Measurements from ENCODE around the gene SEMA4D. TPM values are rescaled to one million over a fixed set of nuclear protein-coding genes. Genes with fewer than 3 reads are reported as not detected.

Gene SEMA4D
- total RNA-seq, 4 donors from 2014 or later, result 13.4 to 27.3 (median 24.8) TPM

DNA sequence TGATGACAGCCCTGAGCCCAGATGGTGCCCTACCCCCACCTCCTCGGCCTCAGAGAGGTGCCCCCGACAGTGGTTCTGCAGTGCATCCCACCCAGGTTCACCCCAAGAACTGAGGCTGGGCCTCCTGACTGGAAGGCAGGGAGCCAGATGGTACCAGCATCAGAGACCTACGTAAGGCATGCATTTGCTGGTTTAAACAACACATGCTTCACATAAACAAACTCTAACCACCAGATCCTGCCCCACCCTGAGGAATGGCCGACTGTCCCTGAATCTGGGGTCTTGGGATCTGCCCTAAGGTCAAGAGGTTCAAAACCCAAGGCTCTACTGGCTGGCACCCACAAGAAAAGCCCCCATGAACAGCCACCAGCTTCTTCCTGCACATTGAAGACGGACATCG, 106.3 kb downstream of the SEMA4D start:
- TF ChIP-seq, protein P1, sequence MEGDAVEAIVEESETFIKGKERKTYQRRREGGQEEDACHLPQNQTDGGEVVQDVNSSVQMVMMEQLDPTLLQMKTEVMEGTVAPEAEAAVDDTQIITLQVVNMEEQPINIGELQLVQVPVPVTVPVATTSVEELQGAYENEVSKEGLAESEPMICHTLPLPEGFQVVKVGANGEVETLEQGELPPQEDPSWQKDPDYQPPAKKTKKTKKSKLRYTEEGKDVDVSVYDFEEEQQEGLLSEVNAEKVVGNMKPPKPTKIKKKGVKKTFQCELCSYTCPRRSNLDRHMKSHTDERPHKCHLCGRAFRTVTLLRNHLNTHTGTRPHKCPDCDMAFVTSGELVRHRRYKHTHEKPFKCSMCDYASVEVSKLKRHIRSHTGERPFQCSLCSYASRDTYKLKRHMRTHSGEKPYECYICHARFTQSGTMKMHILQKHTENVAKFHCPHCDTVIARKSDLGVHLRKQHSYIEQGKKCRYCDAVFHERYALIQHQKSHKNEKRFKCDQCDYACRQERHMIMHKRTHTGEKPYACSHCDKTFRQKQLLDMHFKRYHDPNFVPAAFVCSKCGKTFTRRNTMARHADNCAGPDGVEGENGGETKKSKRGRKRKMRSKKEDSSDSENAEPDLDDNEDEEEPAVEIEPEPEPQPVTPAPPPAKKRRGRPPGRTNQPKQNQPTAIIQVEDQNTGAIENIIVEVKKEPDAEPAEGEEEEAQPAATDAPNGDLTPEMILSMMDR (IDR thresholded peaks at IDR 0.05), result no peak
- TF ChIP-seq POLR2A (IDR thresholded peaks at IDR 0.05) (no peak), EP300 (IDR thresholded peaks at IDR 0.05) (no peak)
- Histone ChIP-seq H3K36me3 (peaks cover 0 to 93% (median 40%) of the 10 kb centered on the region in 3 donors), H3K4me1 (peaks cover 0 to 16% (median 11%) of the 10 kb centered on the region in 4 donors), H3K27me3 (no peaks in the 10 kb centered on the region), H3K9me3 (no peaks in the 10 kb centered on the region), H3K4me3 (no peak overlapping the region), H3K27ac (no peak overlapping the region)
- no peak for DNase-seq (ENCODE audit: low spot score in 2 of 2)
- 87 to 100% methylated on average over 2 to 6 of the region's 6 CpGs for WGBS, 2 donors

DNA sequence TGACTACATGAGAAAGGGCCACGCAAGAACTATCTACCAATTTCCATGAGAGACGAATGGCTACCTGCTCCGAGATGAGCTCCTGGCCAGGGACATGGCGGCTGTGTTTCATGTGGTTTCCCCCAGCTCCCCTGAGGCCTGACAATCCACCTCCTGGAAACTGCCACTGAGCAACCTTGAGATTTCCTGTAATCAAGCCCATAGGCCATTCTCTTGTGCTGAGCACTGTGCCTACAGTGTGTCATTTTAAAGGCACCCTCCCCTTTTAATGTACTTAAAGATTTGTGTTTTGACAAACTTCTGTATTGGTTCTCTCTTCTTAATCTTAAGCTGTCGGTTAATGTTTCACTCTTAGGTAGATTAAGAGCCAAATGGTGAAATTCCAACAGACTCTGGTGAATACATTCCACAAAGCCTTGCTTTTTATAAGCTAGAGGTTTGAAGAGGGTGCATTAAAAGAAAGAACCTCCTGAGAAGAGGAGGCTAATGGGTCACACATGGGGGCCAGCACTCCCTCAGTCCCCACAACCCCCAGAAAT, 107.3 kb downstream of the SEMA4D start:
- TF ChIP-seq, protein P1 (IDR thresholded peaks at IDR 0.05), result no peak
- TF ChIP-seq POLR2A (IDR thresholded peaks at IDR 0.05) (no peak), EP300 (IDR thresholded peaks at IDR 0.05) (no peak)
- Histone ChIP-seq H3K27me3 (no peaks in the 10 kb centered on the region), H3K36me3 (peaks cover 0 to 93% (median 38%) of the 10 kb centered on the region in 3 donors), H3K4me3 (no peak overlapping the region), H3K4me1 (peaks cover 0 to 16% (median 11%) of the 10 kb centered on the region in 4 donors), H3K27ac (no peak overlapping the region), H3K9me3 (no peaks in the 10 kb centered on the region)
- no peak for DNase-seq (ENCODE audit: low spot score in 2 of 2)
- 87 to 92% methylated on average over 5 of the region's 5 CpGs for WGBS, 2 donors

DNA sequence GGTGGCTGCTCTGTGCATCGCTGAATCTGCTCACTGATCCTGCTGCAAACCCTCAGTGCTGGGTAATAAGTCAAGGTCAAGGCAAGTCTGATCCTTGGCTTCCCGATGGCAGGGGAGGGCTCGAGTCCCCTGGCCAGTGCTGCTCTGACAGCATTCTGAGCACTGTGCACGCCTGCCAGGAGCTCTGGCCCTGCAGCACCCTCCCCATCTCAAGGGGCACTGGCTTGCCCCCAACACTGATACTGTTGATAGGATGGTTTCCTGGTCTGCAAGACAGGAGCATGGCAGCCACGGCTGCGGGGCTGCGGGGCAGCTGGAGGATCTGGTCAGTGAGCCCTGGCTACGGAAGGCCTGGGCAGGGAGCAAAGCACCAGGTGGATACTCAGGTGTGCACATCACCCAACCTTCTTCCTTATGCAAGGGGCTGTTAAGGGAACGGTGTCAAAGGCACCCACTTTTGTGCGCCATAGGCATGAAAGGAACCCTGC, 107.8 kb downstream of the SEMA4D start:
- Histone ChIP-seq H3K27ac (no peak overlapping the region), H3K4me1 (peaks cover 0 to 16% (median 11%) of the 10 kb centered on the region in 4 donors), H3K9me3 (no peaks in the 10 kb centered on the region), H3K27me3 (no peaks in the 10 kb centered on the region), H3K4me3 (no peak overlapping the region), H3K36me3 (peaks cover 0 to 96% (median 43%) of the 10 kb centered on the region in 3 donors)
- no peak for TF ChIP-seq POLR2A (IDR thresholded peaks at IDR 0.05)
- TF ChIP-seq, protein P1 (IDR thresholded peaks at IDR 0.05), result no peak
- TF ChIP-seq EP300 (IDR thresholded peaks at IDR 0.05), result no peak
- WGBS, 2 donors, result 89 to 91% methylated on average over 9 of the region's 10 CpGs
- DNase-seq (ENCODE audit: low spot score in 2 of 2), result no peak

DNA sequence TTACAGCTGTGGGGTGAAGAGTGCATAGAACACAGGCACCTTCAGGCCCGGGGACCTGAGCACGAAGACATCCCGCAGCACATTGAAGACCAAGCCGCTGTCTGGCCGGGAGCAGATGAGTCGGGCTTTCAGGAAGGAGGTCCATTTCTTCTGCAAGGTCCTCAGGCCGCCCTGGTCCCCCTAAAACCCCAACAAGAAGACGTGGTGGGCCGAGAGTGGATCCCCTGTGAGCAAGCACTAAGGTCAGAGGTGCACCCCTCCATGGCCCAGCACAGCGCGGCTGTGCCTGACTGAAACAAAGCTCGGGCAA, 109.1 kb downstream of the SEMA4D start:
- peak overlapping the region in 3 of 4 donors; percentile 41 to 73 (median 65) for H3K27ac ChIP-seq
- no peak overlapping the region for H3K4me3 ChIP-seq
- 96 to 98% methylated on average over 12 of the region's 12 CpGs for WGBS, 2 donors
- no peaks in the 10 kb centered on the region for H3K9me3 ChIP-seq
- DNase-seq (ENCODE audit: low spot score in 2 of 2), result no peak
- H3K4me1 ChIP-seq, result peaks cover 0 to 16% (median 11%) of the 10 kb centered on the region in 4 donors
- H3K36me3 ChIP-seq, result peaks cover 0 to 99% (median 39%) of the 10 kb centered on the region in 3 donors
- TF ChIP-seq, protein P1 (IDR thresholded peaks at IDR 0.05), result no peak
- no peak for TF ChIP-seq EP300 (IDR thresholded peaks at IDR 0.05)
- TF ChIP-seq POLR2A (IDR thresholded peaks at IDR 0.05), result no peak
- H3K27me3 ChIP-seq, result no peaks in the 10 kb centered on the region

DNA sequence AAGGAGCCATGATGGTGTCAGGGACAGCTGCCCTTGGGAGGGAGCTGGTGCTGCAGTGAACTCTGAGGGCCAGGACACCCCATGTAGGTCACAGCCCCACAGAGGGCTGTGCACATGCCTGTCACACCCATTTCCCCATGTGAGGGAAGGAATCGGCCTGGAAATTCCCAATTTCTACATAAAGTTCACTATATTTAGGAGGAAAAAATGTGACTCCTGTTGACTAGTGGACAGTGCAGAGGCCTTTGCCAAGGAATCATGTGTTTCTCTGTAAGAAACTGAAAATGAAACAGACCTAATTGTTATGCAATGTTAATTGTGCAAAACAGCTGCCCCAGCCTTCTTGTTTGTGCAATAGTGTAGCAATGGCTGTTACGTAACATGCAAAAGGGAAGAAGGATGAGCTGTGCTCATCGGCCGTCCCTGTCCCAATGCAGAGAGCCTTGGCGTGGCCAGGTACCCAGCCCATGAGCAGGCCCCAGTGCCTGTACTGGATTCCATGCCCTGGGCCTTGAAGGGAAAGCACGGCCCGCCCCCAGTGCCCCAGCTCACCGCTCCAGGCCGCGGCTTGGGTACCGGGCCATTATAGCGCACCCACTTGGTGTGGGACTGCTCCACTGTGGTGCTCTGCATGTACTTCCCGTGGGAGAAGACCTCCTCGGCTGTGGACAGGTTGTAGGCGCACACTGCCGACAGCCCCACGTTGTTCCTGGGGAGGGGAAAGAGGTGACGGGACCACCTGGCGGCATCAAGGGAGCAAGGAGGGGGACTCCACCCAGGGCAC, 109.6 kb downstream of the SEMA4D start:
- peaks cover 0 to 16% (median 11%) of the 10 kb centered on the region in 4 donors for H3K4me1 ChIP-seq
- peak; percentile 93 to 99 for TF ChIP-seq EP300 (IDR thresholded peaks at IDR 0.05)
- TF ChIP-seq, protein P1 (IDR thresholded peaks at IDR 0.05), result peak in 1 of 5 experiments; percentile 27
- peak in 1 of 2 donors; percentile 18 for TF ChIP-seq POLR2A (IDR thresholded peaks at IDR 0.05)
- no peaks in the 10 kb centered on the region for H3K9me3 ChIP-seq
- no peak overlapping the region for H3K4me3 ChIP-seq
- WGBS, 2 donors, result 65 to 80% methylated on average over 13 to 17 of the region's 19 CpGs
- peak; percentile 41 to 89 for DNase-seq (ENCODE audit: low spot score in 2 of 2)
- H3K27me3 ChIP-seq, result no peaks in the 10 kb centered on the region
- peaks cover 0 to 99% (median 39%) of the 10 kb centered on the region in 3 donors for H3K36me3 ChIP-seq
- peak overlapping the region in 3 of 4 donors; percentile 41 to 84 (median 73) for H3K27ac ChIP-seq
